Activated CD8-positive, alpha-beta memory T cell treated with anti-CD3 and anti-CD28 coated beads, Interleukin-2, amount 50 U/mL, for 4 hours (primary cell): Measurements from ENCODE around the gene DYNC1H1.

ENCODE experiments used
- DNase-seq: peaks from one replicate; pipeline ENCODE4 v3.0.0-alpha.2; 2020

The DYNC1H1 gene

GRCh38 chr14:102005336-102005735 is 41.0 kb downstream of the DYNC1H1 start:
- no peak for DNase-seq

- DNase-seq, result no peak
Measured at GRCh38 chr14:102007916-102008418, 43.6 kb downstream of the DYNC1H1 start.

- no peak for DNase-seq
Measured at GRCh38 chr14:102008891-102009290, 44.5 kb downstream of the DYNC1H1 start.

- no peak for DNase-seq
Measured at GRCh38 chr14:102011631-102012030, 47.3 kb downstream of the DYNC1H1 start.

- DNase-seq, result no peak
Measured at GRCh38 chr14:102012336-102012735, 48.0 kb downstream of the DYNC1H1 start.

- DNase-seq, result no peak
Measured at GRCh38 chr14:102013669-102014200, 49.4 kb downstream of the DYNC1H1 start.

GRCh38 chr14:102015045-102015685 is 50.8 kb downstream of the DYNC1H1 start:
- no peak for DNase-seq

GRCh38 chr14:102015771-102016170 is 51.4 kb downstream of the DYNC1H1 start:
- DNase-seq, result no peak

- no peak for DNase-seq
Measured at GRCh38 chr14:102016420-102017090, 52.2 kb downstream of the DYNC1H1 start.

GRCh38 chr14:102018251-102018650 is 53.9 kb downstream of the DYNC1H1 start:
- no peak for DNase-seq

GRCh38 chr14:102019006-102019540 is 54.7 kb downstream of the DYNC1H1 start:
- no peak for DNase-seq

- no peak for DNase-seq
Measured at GRCh38 chr14:102020058-102020971, 55.9 kb downstream of the DYNC1H1 start.

- DNase-seq, result no peak
Measured at GRCh38 chr14:102026934-102027333, 62.6 kb downstream of the DYNC1H1 start.

GRCh38 chr14:102027951-102028350 is 63.6 kb downstream of the DYNC1H1 start:
- DNase-seq, result no peak

- DNase-seq, result no peak
Measured at GRCh38 chr14:102028733-102029132, 64.4 kb downstream of the DYNC1H1 start.

GRCh38 chr14:102029956-102030355 is 65.6 kb downstream of the DYNC1H1 start:
- DNase-seq, result no peak

GRCh38 chr14:102033241-102033640 is 68.9 kb downstream of the DYNC1H1 start:
- no peak for DNase-seq

GRCh38 chr14:102034301-102034700 is 69.9 kb downstream of the DYNC1H1 start:
- no peak for DNase-seq

- DNase-seq, result no peak
Measured at GRCh38 chr14:102035914-102036313, 71.5 kb downstream of the DYNC1H1 start.

- DNase-seq, result no peak
Measured at GRCh38 chr14:102037686-102038085, 73.3 kb downstream of the DYNC1H1 start.

GRCh38 chr14:102039157-102039556 is 74.8 kb downstream of the DYNC1H1 start:
- no peak for DNase-seq

GRCh38 chr14:102040153-102040552 is 75.8 kb downstream of the DYNC1H1 start:
- no peak for DNase-seq

- no peak for DNase-seq
Measured at GRCh38 chr14:102042699-102043098, 78.3 kb downstream of the DYNC1H1 start.
